HepG2 (cell line): ENCODE data around the gene FIBP. TPM values are rescaled to one million over a fixed set of nuclear protein-coding genes. Genes with fewer than 3 reads are reported as not detected.

Experiments
- ATAC-seq: fragments of 200-7000 bp; cut with Tn5 transposase; 3 replicates; pipeline ENCODE4 v1.9.1; 2020; ENCODE audit warnings: mild to moderate bottlenecking, moderate library complexity
- BruUV-seq: library from RNA; stranded (reverse); fragments of 400-500 nt; replicated peaks from 2 replicates; lab custom pipeline; 2021; lab: Mats Ljungman, UMichigan
- CTCF ChIA-PET: fragments of 300-600 bp; formaldehyde crosslinking; extraction: SDS; loops from one replicate; lab custom pipeline; 2021; ENCODE audit warnings: low total read pairs, inconsistent platforms, low intra/inter-chr PET ratio; lab: Yijun Ruan, JAX
- POLR2A ChIA-PET: fragments of 350-600 bp; sonication (Branson Sonifier 250); formaldehyde crosslinking; loops from one replicate; lab custom pipeline; 2020; ENCODE audit warnings: antibody characterized with exemption, inconsistent platforms; lab: Yijun Ruan, JAX
- DNase-seq: peaks from one replicate; pipeline ENCODE4 v3.0.0-alpha.2; 2015; ENCODE audit warnings: low spot score
- FAIRE-seq: peaks from 3 replicates; lab custom pipeline; 2011; peaks lifted over from hg19 to GRCh38; lab: Jason Lieb, UNC
- H2AFZ ChIP-seq: one replicate; pipeline ENCODE4 v1.6.1; 2011; ENCODE audit warnings: low read length, inconsistent platforms
- H3K27ac ChIP-seq: fragments of 300-600 bp; 3 replicates; pipeline ENCODE4 v1.8.0; 2011; ENCODE audit warnings: mixed run types, mild to moderate bottlenecking, mixed read lengths, low read length, inconsistent platforms; ENCODE audit not compliant: insufficient read depth; ENCODE audit errors: extremely low read length
- H3K27me3 ChIP-seq, 2 experiments: fragments of 200-600 bp in 1 of 2; 2 replicates in 1 of 2; 3 replicates in 1 of 2; pipeline versions ENCODE4 v1.6.0 to v1.8.0; 2011; ENCODE audit warnings: low read length in 2 of 2, mild to moderate bottlenecking in 2 of 2, moderate library complexity in 2 of 2, inconsistent platforms in 1 of 2; ENCODE audit not compliant: insufficient read depth in 2 of 2, control insufficient read depth in 1 of 2
- H3K36me3 ChIP-seq, 2 experiments: fragments of 200-600 bp in 1 of 2; replicated peaks in 1 of 2; 2 replicates in 1 of 2; 3 replicates in 1 of 2; pipeline versions ENCODE4 v1.5.1 to v1.8.0; 2011; ENCODE audit warnings: low read length in 2 of 2, inconsistent platforms in 1 of 2; ENCODE audit not compliant: insufficient read depth in 2 of 2, control insufficient read depth in 1 of 2
- H3K4me1 ChIP-seq: 2 replicates; pipeline ENCODE4 v1.5.1; 2012; ENCODE audit warnings: low read length, inconsistent platforms; ENCODE audit not compliant: insufficient read depth
- H3K4me2 ChIP-seq: 2 replicates; pipeline ENCODE4 v1.6.0; 2011; ENCODE audit warnings: low read depth, low read length, inconsistent platforms
- H3K4me3 ChIP-seq, 3 experiments: fragments of 200-600 bp in 1 of 3; sonication (generic), shearing (Covaris generic) in 1 of 3; replicated peaks in 1 of 3; 2 replicates each; pipeline ENCODE4 v1.5.1; 2011 to 2016; ENCODE audit warnings: low read length in 3 of 3, inconsistent platforms in 2 of 3, low read depth in 2 of 3, mild to moderate bottlenecking in 2 of 3, control low read depth in 1 of 3, mixed read lengths in 1 of 3; ENCODE audit not compliant: insufficient read depth in 1 of 3
- H3K79me2 ChIP-seq: one replicate; pipeline ENCODE4 v1.6.1; 2011; ENCODE audit warnings: low read length, inconsistent platforms; ENCODE audit not compliant: insufficient read depth
- H3K9ac ChIP-seq: 2 replicates; pipeline ENCODE4 v1.6.0; 2011; ENCODE audit warnings: mild to moderate bottlenecking, low read depth, low read length, inconsistent platforms; ENCODE audit not compliant: insufficient read depth
- H3K9me3 ChIP-seq: 2 replicates; pipeline ENCODE4 v1.5.1; 2012; ENCODE audit warnings: mild to moderate bottlenecking, low read length
- H4K20me1 ChIP-seq: 2 replicates; pipeline ENCODE4 v1.6.0; 2011; ENCODE audit warnings: inconsistent platforms, mild to moderate bottlenecking, low read length, moderate library complexity; ENCODE audit not compliant: insufficient read depth
- AHR ChIP-seq: IDR thresholded peaks from 2 replicates; pipeline ENCODE4 v1.6.1; 2018; ENCODE audit warnings: missing genetic modification reagents, missing compliant biosample characterization
- HCFC1 ChIP-seq: fragments of 150-350 bp; IDR thresholded peaks from 2 replicates; pipeline ENCODE4 v1.6.1; 2014; ENCODE audit warnings: low read depth, low read length
- ZNF263 ChIP-seq: sonication (generic); formaldehyde crosslinking; IDR thresholded peaks from 2 replicates; pipeline ENCODE4 v1.4.0; 2020; ENCODE audit warnings: missing genetic modification reagents
- ZNF629 ChIP-seq: sonication (generic); formaldehyde crosslinking; conservative IDR thresholded peaks from 2 replicates; pipeline ENCODE4 v1.5.0; 2020; ENCODE audit warnings: missing genetic modification reagents
- WGBS: methylation state at CpG from one replicate; pipeline ENCODE4 v1.1.6; 2017; ENCODE audit warnings: low lambda C conversion rate; 5-methylcytosine and 5-hydroxymethylcytosine counted together
- in situ Hi-C: cut with HindIII; loops from 2 replicates; pipeline ENCODE4 v1.10.0; 2017; ENCODE audit warnings: low pct_unique_long_range_greater_than_20kb; ENCODE audit not compliant: extremely low pct_ligation_motif_present
- intact Hi-C: fragments of 100-400 bp; cut with micrococcal nuclease; formaldehyde crosslinking; loops from one replicate; pipeline ENCODE4 v1.10.0; 2022; ENCODE audit not compliant: unreplicated experiment
- polyA plus RNA-seq, 8 experiments: library from polyadenylated mRNA; depleted of rRNA in 3 of 8; stranded (reverse) in 7 of 8; unstranded in 1 of 8; fragments of >200 nt; fragmentation: Illumina TruSeq in 4 of 8; extraction: Trizol in 4 of 8; gene quantifications; 2 replicates each; pipeline versions ENCODE4 v1.2.1 to v1.2.3, GENCODE V29; 2011 to 2016; ENCODE audit warnings: low read depth in 4 of 8, missing spikeins in 1 of 8, mixed read lengths in 1 of 8; ENCODE audit not compliant: insufficient read depth in 1 of 8
- total RNA-seq, 5 experiments: library from RNA; depleted of rRNA; stranded (reverse); fragments of >200 nt; fragmentation: Illumina TruSeq; extraction: Trizol; gene quantifications; 2 replicates each; pipeline ENCODE4 v1.2.3, GENCODE V29; 2016; ENCODE audit warnings: low read depth in 1 of 5
- TF ChIP-seq, protein P1 (sequence below): sonication (generic); formaldehyde crosslinking; IDR thresholded peaks from 2 replicates; pipeline ENCODE4 v1.5.1; 2020; ENCODE audit warnings: mild to moderate bottlenecking, missing genetic modification reagents

FIBP gene
- total and polyA plus RNA-seq, 2 of the 13 experiments (the other 11 are each of a cell fraction or from before 2014, with no cell fraction given), result 42.9 to 62.1 TPM

DNA sequence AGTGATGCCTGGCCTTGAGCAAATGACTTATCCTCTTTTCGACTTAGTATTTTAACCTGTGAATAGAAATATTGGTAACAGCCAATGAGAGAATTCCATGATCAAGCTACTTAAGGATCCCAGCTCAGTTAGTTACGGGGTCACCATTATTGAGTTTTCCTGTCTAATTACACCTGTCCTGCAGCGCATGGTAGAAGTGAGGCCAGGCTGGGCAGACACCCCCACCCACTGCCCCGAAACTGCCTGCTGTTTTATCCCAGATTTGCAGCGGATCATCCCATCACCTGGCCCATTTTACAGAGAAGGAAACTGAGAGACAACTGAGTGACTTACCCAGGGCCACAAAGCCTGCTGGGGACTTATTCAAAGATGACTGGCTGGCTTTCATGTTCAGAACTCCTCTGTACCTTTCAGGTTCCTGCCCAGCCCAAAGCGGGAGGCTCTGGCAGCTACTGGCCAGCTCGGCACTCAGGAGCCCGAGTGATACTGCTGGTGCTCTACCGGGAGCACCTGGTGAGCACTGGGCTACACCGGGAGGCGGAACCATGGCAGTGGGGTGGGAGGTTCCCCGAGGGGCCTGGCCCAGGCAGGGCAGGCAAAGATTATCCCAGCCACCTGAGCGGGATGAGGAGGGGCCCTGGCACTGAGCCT, 26.6 kb downstream of the FIBP start:
- no TSS peak for BruUV-seq
- ChIA-PET CTCF (interaction anchor here (1.4 to 1.9 kb wide), 3 partner anchors 23 to 150 kb away, joined by 3 to 7 read pairs (median 6); no protein-coding TSS in a partner anchor), POLR2A (interaction anchor here (0.7 to 5.4 kb wide), 5 partner anchors 9 to 141 kb away, joined by 3 to 81 read pairs (median 20); partner anchors contain the start of genes BANF1, CCDC85B, EFEMP2 and EIF1AD)
- intact Hi-C loops, result no loop called here
- Histone ChIP-seq H3K27ac (peak overlapping the region; percentile 90), H3K9ac (peak overlapping the region; percentile 89), H4K20me1 (peaks cover 10% of the 10 kb centered on the region), H3K36me3 (peaks cover 14 to 41% of the 10 kb centered on the region in 2 experiments; a peak in 4 of 5 replicates), H3K4me3 (peak overlapping the region; percentile 80 to 99 (median 89)), H2AFZ (no peak overlapping the region), H3K4me1 (peaks cover 29% of the 10 kb centered on the region)
- DNase-seq, result no peak
- FAIRE-seq, result no peak
- TF ChIP-seq ZNF263 (peak; percentile 69), ZNF629 (CRISPR knock-in tag) (peak; percentile 51; the same call in 1 of the 2 replicates), HCFC1 (no peak), AHR (CRISPR knock-in tag) (0 out of 2 replicates have a peak, but pooled peaks have one; percentile 34)
- TF ChIP-seq, protein P1, sequence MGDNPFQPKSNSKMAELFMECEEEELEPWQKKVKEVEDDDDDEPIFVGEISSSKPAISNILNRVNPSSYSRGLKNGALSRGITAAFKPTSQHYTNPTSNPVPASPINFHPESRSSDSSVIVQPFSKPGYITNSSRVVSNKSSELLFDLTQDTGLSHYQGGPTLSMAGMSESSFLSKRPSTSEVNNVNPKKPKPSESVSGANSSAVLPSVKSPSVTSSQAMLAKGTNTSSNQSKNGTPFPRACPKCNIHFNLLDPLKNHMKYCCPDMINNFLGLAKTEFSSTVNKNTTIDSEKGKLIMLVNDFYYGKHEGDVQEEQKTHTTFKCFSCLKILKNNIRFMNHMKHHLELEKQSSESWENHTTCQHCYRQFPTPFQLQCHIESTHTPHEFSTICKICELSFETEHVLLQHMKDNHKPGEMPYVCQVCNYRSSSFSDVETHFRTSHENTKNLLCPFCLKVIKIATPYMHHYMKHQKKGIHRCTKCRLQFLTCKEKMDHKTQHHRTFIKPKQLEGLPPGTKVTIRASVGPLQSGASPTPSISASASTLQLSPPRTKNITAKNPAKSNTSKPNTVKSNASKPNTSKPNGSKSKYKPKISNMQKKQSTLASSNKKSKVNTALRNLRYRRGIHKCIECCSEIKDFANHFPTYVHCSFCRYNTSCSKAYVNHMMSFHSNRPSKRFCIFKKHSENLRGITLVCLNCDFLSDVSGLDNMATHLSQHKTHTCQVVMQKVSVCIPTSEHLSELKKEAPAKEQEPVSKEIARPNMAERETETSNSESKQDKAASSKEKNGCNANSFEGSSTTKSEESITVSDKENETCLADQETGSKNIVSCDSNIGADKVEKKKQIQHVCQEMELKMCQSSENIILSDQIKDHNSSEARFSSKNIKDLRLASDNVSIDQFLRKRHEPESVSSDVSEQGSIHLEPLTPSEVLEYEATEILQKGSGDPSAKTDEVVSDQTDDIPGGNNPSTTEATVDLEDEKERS (CRISPR knock-in tag), result no peak
- TF ChIP-seq, all 625 proteins: peak for 3
- 84% methylated on average over 10 of the region's 13 CpGs for WGBS
- ATAC-seq, result no peak
- in situ Hi-C loops, result no loop called here
- H3K79me2 ChIP-seq, result peaks cover 21% of the 10 kb centered on the region
- no peaks in the 10 kb centered on the region for H3K9me3 ChIP-seq
- no peaks in the 10 kb centered on the region; a peak in 1 of 5 replicates for H3K27me3 ChIP-seq
- peak overlapping the region; percentile 100 for H3K4me2 ChIP-seq
